GM23338 (cell line): ENCODE data around the gene FILIP1L.

Source experiments
- CREB1 ChIP-seq: fragments of 250-450 bp; sonication (Bioruptor Pico); IDR thresholded peaks from 2 replicates; pipeline ENCODE4 v1.5.0; 2020; ENCODE audit warnings: low read depth, mild to moderate bottlenecking, moderate library complexity
- CTCF ChIP-seq, 2 experiments: fragments of 200-600 bp in 1 of 2; sonication (generic) in 1 of 2; conservative IDR thresholded peaks; 2 replicates each; pipeline versions ENCODE4 v1.5.1 to v1.6.1; 2016 to 2017; ENCODE audit warnings: antibody characterized with exemption in 2 of 2, low read depth in 2 of 2, mild to moderate bottlenecking in 2 of 2, moderate library complexity in 1 of 2
- EZH2 ChIP-seq: fragments of 200-600 bp; sonication (generic); IDR thresholded peaks from one replicate; pipeline ENCODE4 v1.8.0; 2017; ENCODE audit warnings: antibody characterized with exemption, mild to moderate bottlenecking, low read depth; ENCODE audit not compliant: unreplicated experiment
- EZH2phosphoT487 ChIP-seq: fragments of 200-600 bp; sonication (generic); IDR thresholded peaks from one replicate; pipeline ENCODE4 v1.8.1; 2018; ENCODE audit warnings: antibody characterized with exemption; ENCODE audit not compliant: unreplicated experiment
- JUNB ChIP-seq: IDR thresholded peaks from one replicate; pipeline ENCODE4 v1.6.1; 2016; ENCODE audit warnings: antibody characterized with exemption; ENCODE audit not compliant: unreplicated experiment
- TF ChIP-seq, protein P1 (sequence below): IDR thresholded peaks from one replicate; pipeline ENCODE4 v1.6.1; 2018; ENCODE audit warnings: antibody characterized with exemption; ENCODE audit not compliant: unreplicated experiment

DNA sequence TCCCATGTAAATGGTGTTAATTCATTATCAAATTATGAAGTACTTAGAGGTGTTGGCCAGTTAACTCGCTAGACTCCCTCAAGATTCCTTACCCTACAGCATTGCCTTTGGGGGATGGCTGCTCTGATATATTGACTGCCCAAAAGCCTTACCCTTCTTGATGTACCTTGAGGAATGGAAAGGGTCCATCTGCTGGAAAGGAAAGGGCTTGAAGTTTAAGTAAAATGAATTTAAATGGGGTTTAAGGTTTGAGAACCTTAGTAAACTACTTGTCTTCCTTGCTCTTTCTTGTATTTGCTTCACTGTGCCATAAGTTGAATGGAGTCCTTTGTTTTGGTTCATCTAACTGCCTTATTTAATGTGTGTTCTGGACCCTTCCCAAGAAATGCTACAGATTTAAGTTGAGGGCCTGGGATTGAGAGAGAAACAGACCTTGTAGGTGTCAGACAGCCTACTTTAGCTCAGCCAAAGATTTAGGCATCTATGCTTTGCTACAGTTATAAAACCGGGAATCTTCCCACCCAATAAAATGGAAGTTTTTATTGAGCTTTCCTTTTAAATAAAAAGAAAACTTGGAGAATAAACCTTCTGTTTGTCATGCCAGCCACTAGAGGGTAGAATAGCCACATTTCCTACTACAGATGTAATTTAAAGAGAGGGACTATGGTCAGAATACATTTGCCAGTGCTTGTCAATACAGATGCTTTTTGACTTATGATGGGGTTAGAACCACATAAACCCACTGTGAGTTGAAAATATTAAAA lies 271.3 kb downstream of the FILIP1L start:
- peak; percentile 64 to 80 for TF ChIP-seq CTCF (conservative IDR thresholded peaks at IDR 0.05; ENCODE audit: low read depth in 2 of 2)
- TF ChIP-seq JUNB, result no peak
- no peak for TF ChIP-seq EZH2phosphoT487
- TF ChIP-seq, protein P1, sequence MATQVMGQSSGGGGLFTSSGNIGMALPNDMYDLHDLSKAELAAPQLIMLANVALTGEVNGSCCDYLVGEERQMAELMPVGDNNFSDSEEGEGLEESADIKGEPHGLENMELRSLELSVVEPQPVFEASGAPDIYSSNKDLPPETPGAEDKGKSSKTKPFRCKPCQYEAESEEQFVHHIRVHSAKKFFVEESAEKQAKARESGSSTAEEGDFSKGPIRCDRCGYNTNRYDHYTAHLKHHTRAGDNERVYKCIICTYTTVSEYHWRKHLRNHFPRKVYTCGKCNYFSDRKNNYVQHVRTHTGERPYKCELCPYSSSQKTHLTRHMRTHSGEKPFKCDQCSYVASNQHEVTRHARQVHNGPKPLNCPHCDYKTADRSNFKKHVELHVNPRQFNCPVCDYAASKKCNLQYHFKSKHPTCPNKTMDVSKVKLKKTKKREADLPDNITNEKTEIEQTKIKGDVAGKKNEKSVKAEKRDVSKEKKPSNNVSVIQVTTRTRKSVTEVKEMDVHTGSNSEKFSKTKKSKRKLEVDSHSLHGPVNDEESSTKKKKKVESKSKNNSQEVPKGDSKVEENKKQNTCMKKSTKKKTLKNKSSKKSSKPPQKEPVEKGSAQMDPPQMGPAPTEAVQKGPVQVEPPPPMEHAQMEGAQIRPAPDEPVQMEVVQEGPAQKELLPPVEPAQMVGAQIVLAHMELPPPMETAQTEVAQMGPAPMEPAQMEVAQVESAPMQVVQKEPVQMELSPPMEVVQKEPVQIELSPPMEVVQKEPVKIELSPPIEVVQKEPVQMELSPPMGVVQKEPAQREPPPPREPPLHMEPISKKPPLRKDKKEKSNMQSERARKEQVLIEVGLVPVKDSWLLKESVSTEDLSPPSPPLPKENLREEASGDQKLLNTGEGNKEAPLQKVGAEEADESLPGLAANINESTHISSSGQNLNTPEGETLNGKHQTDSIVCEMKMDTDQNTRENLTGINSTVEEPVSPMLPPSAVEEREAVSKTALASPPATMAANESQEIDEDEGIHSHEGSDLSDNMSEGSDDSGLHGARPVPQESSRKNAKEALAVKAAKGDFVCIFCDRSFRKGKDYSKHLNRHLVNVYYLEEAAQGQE, result no peak
- no peak for TF ChIP-seq EZH2
- TF ChIP-seq CREB1 (CRISPR knock-in tag), result no peak
